HCEC 1CT (cell line): ENCODE data around the gene TRAPPC2L.
"Not testable (repeated sequence)": the region's sequence is repeated elsewhere in the genome, so short reads cannot be mapped to it uniquely, and the experiment has no call there.

ENCODE experiments used
- DNase-seq: peaks from one replicate; pipeline ENCODE4 v3.0.0-alpha.2; 2017

TRAPPC2L gene

GRCh38 chr16:88894266-88894665 lies 37.3 kb downstream of the TRAPPC2L start:
- not testable (repeated sequence) for DNase-seq

- DNase-seq = no peak
These were observed 37.9 kb downstream of the TRAPPC2L start for GRCh38 chr16:88894681-88895300.

GRCh38 chr16:88895335-88895734 lies 38.4 kb downstream of the TRAPPC2L start:
- DNase-seq = no peak

GRCh38 chr16:88896238-88897070 lies 39.5 kb downstream of the TRAPPC2L start:
- no peak for DNase-seq

GRCh38 chr16:88897696-88898425 lies 40.9 kb downstream of the TRAPPC2L start:
- DNase-seq = no peak

- DNase-seq = no peak
These were observed 43.2 kb downstream of the TRAPPC2L start for GRCh38 chr16:88899901-88900661.

- no peak for DNase-seq
These were observed 43.7 kb downstream of the TRAPPC2L start for GRCh38 chr16:88900662-88901052.

GRCh38 chr16:88901718-88902337 lies 44.9 kb downstream of the TRAPPC2L start:
- DNase-seq = no peak

- no peak for DNase-seq
These were observed 45.8 kb downstream of the TRAPPC2L start for GRCh38 chr16:88902744-88903143.

GRCh38 chr16:88903267-88903666 lies 46.3 kb downstream of the TRAPPC2L start:
- DNase-seq = no peak

- no peak for DNase-seq
These were observed 47.9 kb downstream of the TRAPPC2L start for GRCh38 chr16:88904676-88905365.

GRCh38 chr16:88905563-88905962 lies 48.6 kb downstream of the TRAPPC2L start:
- no peak for DNase-seq

- no peak for DNase-seq
These were observed 49.1 kb downstream of the TRAPPC2L start for GRCh38 chr16:88906020-88906419.

- DNase-seq = no peak
These were observed 49.7 kb downstream of the TRAPPC2L start for GRCh38 chr16:88906535-88907105.

- DNase-seq = peak; percentile 4
These were observed 50.8 kb downstream of the TRAPPC2L start for GRCh38 chr16:88907768-88908167.

- DNase-seq = no peak
These were observed 51.4 kb downstream of the TRAPPC2L start for GRCh38 chr16:88908307-88908706.

GRCh38 chr16:88909431-88910210 lies 52.7 kb downstream of the TRAPPC2L start:
- DNase-seq = no peak

GRCh38 chr16:88910284-88911135 lies 53.6 kb downstream of the TRAPPC2L start:
- DNase-seq = no peak

GRCh38 chr16:88911136-88911945 lies 54.4 kb downstream of the TRAPPC2L start:
- DNase-seq = no peak
